ENCODE results near the gene PBX4. TPM values are rescaled to one million over a fixed set of nuclear protein-coding genes. Genes with fewer than 3 reads are reported as not detected.

PBX4 gene
- total and polyA plus RNA-seq, 4 donors: 4.3 to 13.6 (median 8.4) TPM

GRCh38 chr19:19544257-19544953 is 74.1 kb downstream of the PBX4 start:
- Histone ChIP-seq H3K4me1 (ENCODE audit: control insufficient read depth, insufficient read depth, low read length) (peaks cover 22% of the 10 kb centered on the region), H3K4me3 (ENCODE audit: low read depth, low read length) (no peak overlapping the region), H3K9me3 (ENCODE audit: control insufficient read depth, insufficient read depth, low read length) (no peaks in the 10 kb centered on the region), H3K27me3 (ENCODE audit: control insufficient read depth, insufficient read depth, low read length) (peaks cover 26% of the 10 kb centered on the region), H3K36me3 (ENCODE audit: control insufficient read depth, insufficient read depth, low read length) (peaks cover 10% of the 10 kb centered on the region), H3K27ac (ENCODE audit: low read depth, low read length) (no peak overlapping the region)
- WGBS (ENCODE audit: insufficient coverage): 92% methylated on average over 75 of the region's 75 CpGs
- no peak for DNase-seq (ENCODE audit: low read depth in 4 of 6, low spot score in 6 of 6)

GRCh38 chr19:19543640-19544039 is 74.8 kb downstream of the PBX4 start:
- H3K27me3 ChIP-seq (ENCODE audit: control insufficient read depth, insufficient read depth, low read length): peaks cover 31% of the 10 kb centered on the region
- 84% methylated on average over 18 of the region's 19 CpGs for WGBS (ENCODE audit: insufficient coverage)
- H3K36me3 ChIP-seq (ENCODE audit: control insufficient read depth, insufficient read depth, low read length): peaks cover 10% of the 10 kb centered on the region
- no peak overlapping the region for H3K4me3 ChIP-seq (ENCODE audit: low read depth, low read length)
- H3K27ac ChIP-seq (ENCODE audit: low read depth, low read length): no peak overlapping the region
- peaks cover 26% of the 10 kb centered on the region for H3K4me1 ChIP-seq (ENCODE audit: control insufficient read depth, insufficient read depth, low read length)
- no peaks in the 10 kb centered on the region for H3K9me3 ChIP-seq (ENCODE audit: control insufficient read depth, insufficient read depth, low read length)
- no peak for DNase-seq (ENCODE audit: low read depth in 4 of 6, low spot score in 6 of 6)

DNA sequence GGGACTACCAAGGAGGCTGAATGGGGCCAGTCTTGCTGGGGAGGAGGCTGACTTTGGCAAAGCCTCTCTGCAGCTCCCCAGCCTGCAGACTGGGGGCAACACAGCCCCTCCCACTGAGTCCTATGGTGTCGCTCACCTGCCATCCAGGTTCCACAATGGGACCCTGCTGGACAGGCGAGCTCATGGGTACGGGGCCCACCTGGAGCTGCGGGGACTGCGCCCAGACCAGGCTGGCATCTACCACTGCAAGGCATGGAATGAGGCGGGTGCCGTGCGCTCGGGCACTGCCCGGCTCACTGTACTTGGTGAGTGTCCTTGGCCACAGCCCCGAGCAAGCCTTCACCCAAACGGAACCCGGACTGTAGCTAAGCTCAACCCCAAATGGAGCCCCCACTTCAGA is 75.4 kb downstream of the PBX4 start:
- H3K4me3 ChIP-seq (ENCODE audit: low read depth, low read length): no peak overlapping the region
- peaks cover 36% of the 10 kb centered on the region for H3K27me3 ChIP-seq (ENCODE audit: control insufficient read depth, insufficient read depth, low read length)
- peaks cover 10% of the 10 kb centered on the region for H3K36me3 ChIP-seq (ENCODE audit: control insufficient read depth, insufficient read depth, low read length)
- no peak for DNase-seq (ENCODE audit: low read depth in 4 of 6, low spot score in 6 of 6)
- H3K9me3 ChIP-seq (ENCODE audit: control insufficient read depth, insufficient read depth, low read length): no peaks in the 10 kb centered on the region
- H3K4me1 ChIP-seq (ENCODE audit: control insufficient read depth, insufficient read depth, low read length): peaks cover 32% of the 10 kb centered on the region
- WGBS (ENCODE audit: insufficient coverage): 96% methylated on average over 13 of the region's 13 CpGs
- no peak overlapping the region for H3K27ac ChIP-seq (ENCODE audit: low read depth, low read length)

DNA sequence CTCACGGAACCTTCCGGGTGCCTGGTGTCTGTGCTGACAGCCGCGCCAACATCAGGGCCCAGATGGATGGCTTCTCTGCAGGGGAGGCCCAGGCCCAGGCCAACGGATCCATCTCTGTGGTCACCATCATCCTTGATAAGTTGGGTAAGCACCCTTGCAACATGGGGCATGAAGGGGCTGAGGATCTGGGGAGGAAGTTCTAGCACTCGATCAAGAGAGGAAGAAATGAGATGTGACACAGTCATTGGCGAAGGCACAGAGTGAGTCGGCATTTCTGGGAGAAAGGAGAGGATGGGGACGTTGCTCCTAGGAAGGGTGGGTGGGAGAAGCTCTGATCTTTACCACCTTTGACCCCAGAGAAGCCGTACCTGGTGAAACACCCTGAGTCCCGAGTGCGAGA is 76.0 kb downstream of the PBX4 start:
- Histone ChIP-seq H3K27me3 (ENCODE audit: control insufficient read depth, insufficient read depth, low read length) (peaks cover 42% of the 10 kb centered on the region), H3K4me1 (ENCODE audit: control insufficient read depth, insufficient read depth, low read length) (peaks cover 38% of the 10 kb centered on the region), H3K36me3 (ENCODE audit: control insufficient read depth, insufficient read depth, low read length) (peaks cover 10% of the 10 kb centered on the region), H3K9me3 (ENCODE audit: control insufficient read depth, insufficient read depth, low read length) (no peaks in the 10 kb centered on the region), H3K4me3 (ENCODE audit: low read depth, low read length) (no peak overlapping the region), H3K27ac (ENCODE audit: low read depth, low read length) (no peak overlapping the region)
- DNase-seq (ENCODE audit: low read depth in 4 of 6, low spot score in 6 of 6): no peak
- WGBS (ENCODE audit: insufficient coverage): 84% methylated on average over 9 of the region's 12 CpGs

DNA sequence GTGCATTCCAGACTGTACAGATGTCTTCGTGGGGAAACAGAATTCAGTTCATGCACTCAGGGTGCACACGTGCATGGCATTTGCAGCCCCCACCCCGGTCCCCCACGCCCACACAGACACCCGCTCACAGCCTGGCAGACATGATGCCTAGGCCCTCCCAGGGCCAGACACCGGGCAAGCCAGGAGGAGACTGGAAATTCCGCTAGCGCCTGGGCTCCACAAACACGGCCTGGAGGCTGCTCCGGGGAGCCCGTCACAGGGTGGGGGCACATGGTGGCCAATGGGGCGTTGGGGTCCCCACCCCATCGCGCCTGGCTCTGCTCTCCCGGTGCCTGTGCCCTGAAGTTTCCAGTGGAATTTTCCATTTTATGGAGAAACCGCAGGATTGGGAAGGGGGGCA is 76.9 kb downstream of the PBX4 start:
- Histone ChIP-seq H3K4me3 (ENCODE audit: low read depth, low read length) (no peak overlapping the region), H3K27me3 (ENCODE audit: control insufficient read depth, insufficient read depth, low read length) (peaks cover 44% of the 10 kb centered on the region), H3K9me3 (ENCODE audit: control insufficient read depth, insufficient read depth, low read length) (no peaks in the 10 kb centered on the region), H3K36me3 (ENCODE audit: control insufficient read depth, insufficient read depth, low read length) (peaks cover 15% of the 10 kb centered on the region), H3K27ac (ENCODE audit: low read depth, low read length) (no peak overlapping the region), H3K4me1 (ENCODE audit: control insufficient read depth, insufficient read depth, low read length) (peaks cover 42% of the 10 kb centered on the region)
- WGBS (ENCODE audit: insufficient coverage): 80% methylated on average over 15 of the region's 16 CpGs
- DNase-seq (ENCODE audit: low read depth in 4 of 6, low spot score in 6 of 6): no peak

GRCh38 chr19:19540715-19541515 is 77.6 kb downstream of the PBX4 start:
- Histone ChIP-seq H3K4me1 (ENCODE audit: control insufficient read depth, insufficient read depth, low read length) (peaks cover 42% of the 10 kb centered on the region), H3K4me3 (ENCODE audit: low read depth, low read length) (no peak overlapping the region), H3K36me3 (ENCODE audit: control insufficient read depth, insufficient read depth, low read length) (peaks cover 16% of the 10 kb centered on the region), H3K27ac (ENCODE audit: low read depth, low read length) (no peak overlapping the region), H3K27me3 (ENCODE audit: control insufficient read depth, insufficient read depth, low read length) (peaks cover 44% of the 10 kb centered on the region), H3K9me3 (ENCODE audit: control insufficient read depth, insufficient read depth, low read length) (no peaks in the 10 kb centered on the region)
- WGBS (ENCODE audit: insufficient coverage): 2% methylated on average over 45 of the region's 45 CpGs
- DNase-seq (ENCODE audit: low read depth in 4 of 6, low spot score in 6 of 6): peak in 2 of 6 donors; percentile 44 to 80

GRCh38 chr19:19540064-19540714 is 78.3 kb downstream of the PBX4 start:
- H3K4me3 ChIP-seq (ENCODE audit: low read depth, low read length): no peak overlapping the region
- H3K9me3 ChIP-seq (ENCODE audit: control insufficient read depth, insufficient read depth, low read length): no peaks in the 10 kb centered on the region
- peaks cover 44% of the 10 kb centered on the region for H3K27me3 ChIP-seq (ENCODE audit: control insufficient read depth, insufficient read depth, low read length)
- H3K27ac ChIP-seq (ENCODE audit: low read depth, low read length): no peak overlapping the region
- peaks cover 16% of the 10 kb centered on the region for H3K36me3 ChIP-seq (ENCODE audit: control insufficient read depth, insufficient read depth, low read length)
- 6% methylated on average over 74 of the region's 74 CpGs for WGBS (ENCODE audit: insufficient coverage)
- peaks cover 42% of the 10 kb centered on the region for H3K4me1 ChIP-seq (ENCODE audit: control insufficient read depth, insufficient read depth, low read length)
- peak in 3 of 6 donors; percentile 33 to 88 (median 81) for DNase-seq (ENCODE audit: low read depth in 4 of 6, low spot score in 6 of 6)

DNA sequence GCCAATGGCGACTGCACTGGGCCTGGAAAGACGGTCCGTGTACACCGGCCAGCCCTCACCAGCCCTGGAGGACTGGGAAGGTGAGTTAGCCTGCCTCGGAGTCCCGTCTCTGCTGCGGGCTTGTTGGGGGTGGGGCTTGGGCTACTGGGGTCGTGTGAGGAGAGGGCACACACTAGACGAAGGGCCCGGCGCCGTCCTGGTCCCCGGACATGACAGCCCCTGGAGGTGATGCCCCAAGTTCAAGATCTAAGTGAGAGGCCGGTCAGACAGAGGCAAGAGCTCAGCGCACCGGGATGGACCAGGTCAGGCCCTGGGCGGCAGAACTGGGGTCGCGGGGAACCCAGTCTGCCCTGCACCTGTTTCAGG is 78.8 kb downstream of the PBX4 start:
- Histone ChIP-seq H3K4me1 (ENCODE audit: control insufficient read depth, insufficient read depth, low read length) (peaks cover 42% of the 10 kb centered on the region), H3K4me3 (ENCODE audit: low read depth, low read length) (no peak overlapping the region), H3K27ac (ENCODE audit: low read depth, low read length) (no peak overlapping the region), H3K36me3 (ENCODE audit: control insufficient read depth, insufficient read depth, low read length) (peaks cover 18% of the 10 kb centered on the region), H3K9me3 (ENCODE audit: control insufficient read depth, insufficient read depth, low read length) (no peaks in the 10 kb centered on the region), H3K27me3 (ENCODE audit: control insufficient read depth, insufficient read depth, low read length) (peaks cover 44% of the 10 kb centered on the region)
- WGBS (ENCODE audit: insufficient coverage): 34% methylated on average over 18 of the region's 19 CpGs
- DNase-seq (ENCODE audit: low read depth in 4 of 6, low spot score in 6 of 6): no peak

DNA sequence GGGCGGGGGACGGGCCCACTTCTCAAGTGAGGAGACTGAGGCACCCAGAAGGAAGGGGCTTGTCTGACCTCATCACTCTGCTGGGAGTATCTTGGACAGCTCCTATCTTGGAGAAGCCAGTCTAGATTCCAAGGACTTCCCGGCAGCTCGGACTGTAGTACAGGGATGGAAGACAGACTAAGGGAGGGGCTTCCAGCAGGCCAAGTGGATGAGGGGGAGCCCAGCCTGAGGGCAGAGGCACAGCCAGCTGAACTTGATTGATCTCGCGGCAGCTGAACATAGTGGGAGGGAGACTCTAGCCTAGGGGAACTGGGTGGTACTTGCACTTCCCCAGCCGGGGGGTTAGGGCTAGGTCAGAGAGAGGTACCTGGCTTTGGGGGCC is 79.7 kb downstream of the PBX4 start:
- no peak overlapping the region for H3K4me3 ChIP-seq (ENCODE audit: low read depth, low read length)
- no peak overlapping the region for H3K27ac ChIP-seq (ENCODE audit: low read depth, low read length)
- DNase-seq (ENCODE audit: low read depth in 4 of 6, low spot score in 6 of 6): no peak
- peaks cover 19% of the 10 kb centered on the region for H3K36me3 ChIP-seq (ENCODE audit: control insufficient read depth, insufficient read depth, low read length)
- H3K9me3 ChIP-seq (ENCODE audit: control insufficient read depth, insufficient read depth, low read length): no peaks in the 10 kb centered on the region
- peaks cover 44% of the 10 kb centered on the region for H3K27me3 ChIP-seq (ENCODE audit: control insufficient read depth, insufficient read depth, low read length)
- peaks cover 42% of the 10 kb centered on the region for H3K4me1 ChIP-seq (ENCODE audit: control insufficient read depth, insufficient read depth, low read length)
- 30% methylated on average over 7 of the region's 7 CpGs for WGBS (ENCODE audit: insufficient coverage)
